DND-41 (cell line): ENCODE data around the gene CD151.

ENCODE experiments used
- CTCF ChIP-seq: IDR thresholded peaks from 2 replicates; pipeline ENCODE4 v1.5.1; 2012; ENCODE audit warnings: borderline replicate concordance, low read length, moderate library complexity, mild to moderate bottlenecking; ENCODE audit not compliant: poor library complexity, severe bottlenecking; ENCODE audit errors: extremely low read depth
- EZH2 ChIP-seq: IDR thresholded peaks from 3 replicates; pipeline ENCODE4 v1.6.1; 2012; ENCODE audit warnings: borderline replicate concordance, low read depth, mild to moderate bottlenecking, moderate library complexity, low read length, inconsistent platforms; ENCODE audit not compliant: severe bottlenecking

- TF ChIP-seq CTCF (no peak), EZH2 (peak; percentile 53)
Measured at GRCh38 chr11:843086-843734, 10.5 kb downstream of the CD151 start.
